Motor neuron (in vitro differentiated cells): ENCODE measurements around the gene SYNGR3. TPM values are rescaled to one million over a fixed set of nuclear protein-coding genes. Genes with fewer than 3 reads are reported as not detected.
"Not testable (repeated sequence)": the region's sequence is repeated elsewhere in the genome, so short reads cannot be mapped to it uniquely, and the experiment has no call there.

Source experiments
- ATAC-seq, 8 experiments: fragments of 200-7000 bp; cut with Tn5 transposase; replicated peaks in 6 of 8; 2 replicates each; pipeline ENCODE4 v1.8.0; 2021; ENCODE audit warnings: mild to moderate bottlenecking in 8 of 8, moderate library complexity in 8 of 8
- H3K27ac ChIP-seq, 2 donors: fragments of 250-450 bp; sonication (Bioruptor Pico); 2 replicates each; pipeline ENCODE4 v1.9.0; 2021; ENCODE audit warnings: antibody characterized with exemption in 2 of 2, mild to moderate bottlenecking in 2 of 2, moderate library complexity in 1 of 2
- H3K4me1 ChIP-seq, 2 donors: fragments of 250-450 bp; sonication (Bioruptor Pico); replicated peaks in 1 of 2; 2 replicates each; pipeline ENCODE4 v1.6.1; 2021; ENCODE audit warnings: antibody characterized with exemption in 2 of 2, mild to moderate bottlenecking in 2 of 2, moderate library complexity in 1 of 2
- H3K4me3 ChIP-seq, 5 donors: fragments of 250-450 bp; sonication (Bioruptor Pico); 2 replicates each; pipeline ENCODE4 v1.9.0; 2021; ENCODE audit warnings: antibody characterized with exemption in 5 of 5, mild to moderate bottlenecking in 5 of 5, moderate library complexity in 4 of 5
- WGBS, 10 experiments: fragments of 450-650 bp; shearing (Covaris generic); methylation state at CpG; one replicate each; pipeline ENCODE4 v1.0.0; 2022; 5-methylcytosine and 5-hydroxymethylcytosine counted together
- in situ Hi-C, 9 experiments: fragments of 400-800 bp; cut with MboI; loops; one replicate each; pipeline ENCODE4 v1.15.0; 2021; ENCODE audit warnings: low sequenced_read_pairs in 9 of 9, low pct_unique_long_range_greater_than_20kb in 2 of 9; ENCODE audit not compliant: unreplicated experiment in 9 of 9
- total RNA-seq, 8 experiments: library from RNA; unstranded; fragments of 300-600 nt; gene quantifications; 2 replicates each; pipeline versions ENCODE4 v1.2.3 to v1.2.4, GENCODE V29; 2022

SYNGR3 gene
- total RNA-seq, 8 experiments from 2014 or later, result 0.36 to 54.5 (median 18.2) TPM

DNA sequence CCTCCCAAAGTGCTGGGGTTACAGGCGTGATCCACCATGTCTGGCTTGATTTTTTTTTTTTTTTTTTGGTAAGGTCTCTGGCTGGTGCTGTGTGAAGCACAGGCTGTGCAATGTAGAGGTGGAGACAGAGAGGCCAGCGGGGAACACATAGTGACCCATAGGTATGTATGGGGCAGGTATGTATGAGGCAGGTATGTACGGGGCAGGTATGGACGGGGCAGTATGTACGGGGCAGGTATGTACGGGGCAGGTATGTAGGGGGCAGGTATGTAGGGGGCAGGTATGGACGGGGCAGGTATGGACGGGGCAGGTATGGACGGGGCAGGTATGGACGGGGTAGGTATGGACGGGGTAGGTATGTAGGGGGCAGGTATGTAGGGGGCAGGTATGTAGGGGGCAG is 40.3 kb upstream of the SYNGR3 start:
- 57 to 100% (median 80%) methylated on average over 1 of the region's 11 CpGs; no CpG with 5 or more reads in 7 of the 10 experiments for WGBS, 10 experiments
- no peaks in the 10 kb centered on the region for H3K4me1 ChIP-seq
- no peak for ATAC-seq
- in situ Hi-C loops, result no loop called here
- no peak overlapping the region for H3K27ac ChIP-seq
- no peak overlapping the region for H3K4me3 ChIP-seq

DNA sequence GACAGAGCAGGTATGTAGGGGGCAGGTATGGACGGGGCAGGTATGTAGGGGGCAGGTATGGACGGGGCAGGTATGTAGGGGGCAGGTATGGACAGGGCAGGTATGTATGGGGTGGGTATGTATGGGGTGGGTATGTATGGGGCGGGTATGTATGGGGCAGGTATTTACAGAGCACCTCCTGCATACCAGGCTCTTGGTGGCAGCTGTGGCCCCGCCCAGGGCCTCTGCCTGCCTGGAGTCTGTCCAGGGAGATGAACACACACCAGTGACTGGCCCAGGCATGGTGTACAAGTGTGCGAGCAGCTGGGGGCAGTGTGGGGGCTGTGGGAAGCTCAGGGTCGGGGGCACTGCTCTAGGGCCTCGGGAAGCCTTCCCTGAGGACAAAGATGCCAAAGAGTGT is 39.7 kb upstream of the SYNGR3 start:
- H3K4me3 ChIP-seq, result no peak overlapping the region
- no peaks in the 10 kb centered on the region for H3K4me1 ChIP-seq
- WGBS, 10 experiments, result no CpG with 5 or more reads among the region's 7 CpGs
- H3K27ac ChIP-seq, result no peak overlapping the region
- in situ Hi-C loops, result no loop called here
- peak in 3 of 8 experiments; percentile 5 to 23 (median 16) for ATAC-seq

DNA sequence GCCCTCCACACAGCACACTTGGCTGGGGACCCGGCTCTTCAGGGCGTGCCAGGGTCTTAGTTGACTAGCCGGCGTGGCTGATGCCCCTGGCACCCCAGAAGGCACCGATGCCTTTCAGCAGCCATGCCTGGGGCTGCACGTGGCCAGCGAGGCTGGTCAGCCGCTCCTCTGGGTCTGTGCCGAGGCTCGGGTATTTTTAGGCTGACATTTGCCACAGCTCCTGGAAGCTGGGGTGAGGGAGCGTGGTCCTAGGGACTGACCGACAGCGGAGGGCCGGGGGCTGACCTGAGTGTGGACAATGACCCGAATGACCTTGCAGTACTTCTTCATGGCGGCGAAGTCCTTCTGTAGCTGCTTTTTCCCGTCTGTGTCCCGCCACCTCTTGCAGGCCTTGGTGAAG is 39.2 kb upstream of the SYNGR3 start:
- WGBS, 10 experiments, result 80 to 100% (median 95%) methylated on average over 2 to 6 of the region's 19 CpGs; no CpG with 5 or more reads in 5 of the 10 experiments
- ATAC-seq, result no peak
- in situ Hi-C loops, result no loop called here
- Histone ChIP-seq H3K27ac (no peak overlapping the region), H3K4me1 (no peaks in the 10 kb centered on the region), H3K4me3 (no peak overlapping the region)

DNA sequence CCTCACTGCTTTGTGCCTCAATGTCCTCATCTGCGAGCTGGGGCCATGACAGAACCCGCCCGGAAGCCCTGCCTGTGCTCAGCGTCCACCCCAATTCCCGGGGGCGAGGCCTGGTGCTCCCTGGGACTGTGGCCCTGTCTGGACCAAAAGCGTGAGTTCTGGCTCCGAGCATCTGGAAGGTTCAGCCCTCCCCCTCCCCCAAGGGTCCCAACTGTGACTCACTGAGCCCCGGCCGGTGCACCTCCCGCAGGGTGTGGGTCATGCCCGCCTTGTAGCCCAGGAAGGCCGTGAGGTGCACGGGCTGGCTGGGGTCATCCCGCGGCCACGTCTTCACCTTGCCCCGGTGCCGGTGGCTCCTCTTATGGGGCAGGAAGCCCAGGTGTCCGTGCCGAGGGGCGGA is 36.0 kb upstream of the SYNGR3 start:
- Histone ChIP-seq H3K4me3 (no peak overlapping the region), H3K27ac (no peak overlapping the region), H3K4me1 (no peaks in the 10 kb centered on the region)
- peak in 2 of 8 experiments; percentile 2 to 7 for ATAC-seq
- WGBS, 10 experiments, result 81 to 92% (median 83%) methylated on average over 2 to 8 of the region's 22 CpGs; no CpG with 5 or more reads in 7 of the 10 experiments
- in situ Hi-C loops, result no loop called here

DNA sequence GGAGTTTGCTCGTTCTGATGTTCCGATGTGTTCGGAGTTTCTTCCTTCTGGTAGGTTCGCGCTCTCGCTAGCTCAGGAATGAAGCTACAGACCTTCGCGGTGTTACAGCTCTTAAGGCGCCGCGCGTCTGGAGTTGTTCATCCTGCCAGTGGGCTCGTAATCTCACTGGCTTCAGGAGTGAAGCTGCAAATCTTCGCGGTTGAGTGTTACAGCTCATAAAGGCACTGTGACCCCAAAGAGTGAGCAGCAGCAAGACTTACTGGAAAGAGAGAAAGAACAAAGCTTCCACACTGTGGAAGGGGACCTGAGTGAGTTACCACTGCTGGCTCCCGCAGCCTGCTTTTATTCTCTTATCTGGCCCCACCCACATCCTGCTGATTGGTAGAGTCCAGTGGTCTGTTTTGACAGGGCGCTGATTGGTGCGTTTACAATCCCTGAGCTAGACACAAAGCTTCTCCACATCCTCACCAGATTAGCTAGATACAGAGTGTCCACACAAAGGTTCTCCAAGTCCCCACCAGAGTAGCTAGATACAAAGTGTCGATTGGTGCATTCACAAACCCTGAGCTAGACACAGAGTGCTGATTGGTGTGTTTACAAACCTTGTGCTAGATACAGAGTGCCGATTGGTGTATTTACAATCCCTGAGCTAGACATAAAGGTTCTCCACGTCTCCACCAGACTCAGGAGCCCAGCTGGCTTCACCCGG is 32.2 kb upstream of the SYNGR3 start:
- in situ Hi-C loops, result not testable (repeated sequence)
- WGBS, 10 experiments, result 75 to 100% (median 94%) methylated on average over 4 to 14 of the region's 22 CpGs; no CpG with 5 or more reads in 2 of the 10 experiments

DNA sequence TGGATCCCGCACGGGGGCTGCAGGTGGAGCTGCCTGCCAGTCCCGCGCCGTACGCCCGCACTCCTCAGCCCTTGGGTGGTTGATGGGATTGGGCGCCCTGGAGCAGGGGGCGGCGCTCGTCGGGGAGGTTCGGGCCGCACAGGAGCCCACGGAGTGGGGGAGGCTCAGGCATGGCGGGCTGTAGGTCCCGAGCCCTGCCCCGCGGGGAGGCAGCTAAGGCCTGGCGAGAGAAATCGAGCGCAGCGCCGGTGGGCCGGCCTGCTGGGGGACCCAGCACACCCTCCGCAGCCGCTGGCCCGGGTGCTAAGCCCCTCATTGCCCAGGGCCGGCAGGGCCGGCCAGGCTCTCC is 31.7 kb upstream of the SYNGR3 start:
- ATAC-seq, H3K27ac ChIP-seq, H3K4me3 ChIP-seq, in situ Hi-C loops: not testable (repeated sequence)
- 100% methylated on average over 4 of the region's 30 CpGs; no CpG with 5 or more reads in 9 of the 10 experiments for WGBS, 10 experiments
- peaks cover 12 to 18% of the 10 kb centered on the region in 2 donors for H3K4me1 ChIP-seq

More for the DNA sequence above, 32.2 kb upstream of the SYNGR3 start:
- H3K4me3 ChIP-seq, ATAC-seq, H3K27ac ChIP-seq: not testable (repeated sequence)
- H3K4me1 ChIP-seq, result peaks cover 10 to 15% of the 10 kb centered on the region in 2 donors

DNA sequence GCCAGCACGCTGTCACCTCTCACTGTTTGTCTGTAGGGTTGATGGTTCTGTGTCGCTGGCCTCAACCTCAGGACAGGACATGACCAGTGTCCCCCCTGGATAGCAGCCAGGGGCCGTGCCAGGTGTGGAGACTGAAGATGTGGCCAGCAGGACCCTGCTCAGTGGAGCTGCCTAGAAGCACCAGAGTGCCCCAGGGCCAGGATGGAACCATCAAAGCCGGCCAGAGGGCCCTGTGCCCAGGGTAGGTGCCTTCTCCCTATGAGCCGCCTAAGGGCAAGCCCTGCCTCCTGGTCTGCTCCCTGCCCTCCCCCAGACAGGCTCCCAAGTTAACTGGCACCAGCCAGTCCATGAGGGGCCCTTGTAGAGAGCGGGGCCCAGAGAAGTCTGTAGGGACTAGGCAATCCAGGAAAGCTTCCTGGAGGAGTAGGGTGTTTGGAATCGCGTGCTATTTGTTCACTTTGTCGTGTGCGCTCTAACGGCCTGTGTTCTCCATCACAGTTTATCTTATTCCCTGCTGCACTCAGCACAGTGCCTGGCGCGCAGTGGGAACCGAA is 31.0 kb upstream of the SYNGR3 start:
- in situ Hi-C loops, result no loop called here
- Histone ChIP-seq H3K27ac (peak overlapping the region; percentile 84 to 90), H3K4me3 (peak overlapping the region; percentile 52 to 93 (median 89)), H3K4me1 (peaks cover 18 to 24% of the 10 kb centered on the region in 2 donors)
- peak in 2 of 8 experiments; percentile 0 to 5 for ATAC-seq
- 20 to 80% (median 43%) methylated on average over 1 to 10 of the region's 14 CpGs; no CpG with 5 or more reads in 4 of the 10 experiments for WGBS, 10 experiments

DNA sequence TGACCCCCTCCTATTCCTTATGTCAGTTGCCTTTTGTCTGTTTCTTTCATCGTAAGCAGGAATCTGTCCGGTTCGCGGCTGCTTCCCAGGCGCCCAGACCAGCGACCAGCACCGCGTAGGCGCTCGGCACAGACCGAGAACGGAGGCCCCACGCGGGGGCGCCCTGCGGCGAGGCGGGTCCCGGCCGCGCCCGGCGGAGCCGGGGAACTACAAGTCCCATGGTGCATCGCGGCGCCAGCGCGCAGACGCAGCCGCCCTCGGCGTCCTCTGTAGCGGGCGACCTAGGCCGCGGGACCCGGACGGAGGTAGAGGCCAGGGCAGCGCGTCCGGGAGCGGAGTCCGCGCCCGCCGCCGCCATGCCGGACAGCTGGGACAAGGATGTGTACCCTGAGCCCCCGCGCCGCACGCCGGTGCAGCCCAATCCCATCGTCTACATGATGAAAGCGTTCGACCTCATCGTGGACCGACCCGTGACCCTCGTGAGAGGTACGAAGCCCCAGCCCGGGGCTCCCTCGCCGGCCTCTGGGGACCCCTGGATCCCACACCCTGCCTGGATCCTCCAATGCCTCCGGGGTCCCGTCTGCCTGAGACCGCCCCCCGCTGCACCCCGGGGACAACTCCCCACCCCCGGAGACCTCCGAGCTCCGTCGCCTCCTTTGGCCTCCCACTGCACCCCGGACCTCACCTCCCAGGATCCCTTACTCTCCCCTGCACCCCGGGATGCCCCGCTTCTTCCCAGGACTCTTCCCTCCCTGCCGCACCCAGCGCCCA is 30.3 kb upstream of the SYNGR3 start, which contains the start of gene NDUFB10:
NDUFB10 (plus strand) TSS at position 270 of the 771 bp plus-strand sequence; CDS start at position 357, 87 bp downstream.
- 0 to 3% (median 2%) methylated on average over 1 to 8 of the region's 79 CpGs; no CpG with 5 or more reads in 5 of the 10 experiments for WGBS, 10 experiments
- peak within 1 kb of the TSS; percentile 84 to 90 for H3K27ac ChIP-seq
- peak within 1 kb of the TSS; percentile 52 to 93 (median 89) for H3K4me3 ChIP-seq
- H3K4me1 ChIP-seq, result peaks cover 18 to 24% of the 10 kb centered on the region in 2 donors
- peak; percentile 49 to 89 (median 84) for ATAC-seq
- in situ Hi-C loops, result no loop called here

DNA sequence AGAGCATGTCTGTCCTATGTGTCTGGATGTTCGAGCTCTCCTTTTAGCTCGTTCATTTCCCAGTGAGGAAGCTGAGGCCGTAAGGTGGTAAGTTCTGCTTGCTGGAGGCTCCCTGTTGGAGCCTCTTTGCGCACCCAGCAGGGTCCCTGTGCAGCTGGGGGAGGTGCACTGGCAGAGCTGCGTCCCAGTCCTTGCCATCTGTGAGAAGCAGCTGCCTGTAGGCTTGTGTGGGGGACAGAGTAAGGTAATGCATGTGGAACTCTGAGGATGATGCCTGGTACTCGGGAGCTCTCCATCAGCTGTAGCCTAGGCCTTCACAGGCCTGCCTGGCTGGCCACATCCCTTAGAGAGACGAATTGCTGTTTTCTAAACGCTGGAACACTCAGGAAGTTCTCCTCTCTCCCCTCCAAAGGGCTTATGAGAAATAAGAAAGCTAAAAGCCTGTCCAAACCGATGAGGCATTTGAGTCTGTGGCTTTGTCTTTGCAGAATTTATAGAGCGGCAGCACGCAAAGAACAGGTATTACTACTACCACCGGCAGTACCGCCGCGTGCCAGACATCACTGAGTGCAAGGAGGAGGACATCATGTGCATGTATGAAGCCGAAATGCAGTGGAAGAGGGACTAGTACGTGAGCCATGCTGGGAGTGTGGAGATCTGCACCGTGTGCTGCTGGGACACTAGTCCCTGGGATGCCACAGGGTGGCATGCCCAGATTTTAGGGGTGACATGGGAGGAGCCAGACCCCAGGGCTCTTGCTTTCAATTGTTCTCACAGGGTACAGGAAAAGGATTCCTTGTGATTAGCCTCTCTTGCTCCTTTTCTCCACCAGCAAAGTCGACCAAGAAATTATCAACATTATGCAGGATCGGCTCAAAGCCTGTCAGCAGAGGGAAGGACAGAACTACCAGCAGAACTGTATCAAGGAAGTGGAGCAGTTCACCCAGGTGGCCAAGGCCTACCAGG is 28.8 kb upstream of the SYNGR3 start:
- Histone ChIP-seq H3K4me3 (peak overlapping the region in 4 of 5 donors; percentile 71 to 93 (median 90)), H3K4me1 (peaks cover 24 to 28% of the 10 kb centered on the region in 2 donors), H3K27ac (no peak overlapping the region)
- peak in 3 of 8 experiments; percentile 5 to 9 (median 8) for ATAC-seq
- 0 to 60% (median 36%) methylated on average over 1 to 7 of the region's 20 CpGs; no CpG with 5 or more reads in 2 of the 10 experiments for WGBS, 10 experiments
- in situ Hi-C loops, result no loop called here

DNA sequence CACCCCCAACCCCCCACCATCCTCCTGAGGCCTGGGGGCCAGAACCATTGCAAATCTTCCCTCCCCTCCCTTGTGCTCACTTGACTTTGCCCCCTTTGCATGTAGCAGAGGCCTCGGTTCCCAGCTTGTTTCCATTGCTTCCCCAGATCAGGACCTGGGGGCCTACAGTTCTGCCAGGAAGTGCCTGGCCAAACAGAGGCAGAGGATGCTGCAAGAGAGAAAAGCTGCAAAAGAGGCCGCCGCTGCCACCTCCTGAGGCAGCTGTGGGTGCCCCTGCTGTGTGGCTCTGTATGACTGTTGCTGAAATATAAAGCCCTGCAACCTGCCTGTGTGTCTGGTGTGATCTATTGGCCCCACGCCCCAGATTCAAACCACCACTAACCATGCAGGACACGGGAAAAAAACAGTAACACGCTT is 28.1 kb upstream of the SYNGR3 start:
- no peak for ATAC-seq
- Histone ChIP-seq H3K4me3 (no peak overlapping the region), H3K27ac (no peak overlapping the region), H3K4me1 (peaks cover 25 to 30% of the 10 kb centered on the region in 2 donors)
- in situ Hi-C loops, result no loop called here
- 33 to 100% (median 53%) methylated on average over 1 to 3 of the region's 6 CpGs; no CpG with 5 or more reads in 7 of the 10 experiments for WGBS, 10 experiments

DNA sequence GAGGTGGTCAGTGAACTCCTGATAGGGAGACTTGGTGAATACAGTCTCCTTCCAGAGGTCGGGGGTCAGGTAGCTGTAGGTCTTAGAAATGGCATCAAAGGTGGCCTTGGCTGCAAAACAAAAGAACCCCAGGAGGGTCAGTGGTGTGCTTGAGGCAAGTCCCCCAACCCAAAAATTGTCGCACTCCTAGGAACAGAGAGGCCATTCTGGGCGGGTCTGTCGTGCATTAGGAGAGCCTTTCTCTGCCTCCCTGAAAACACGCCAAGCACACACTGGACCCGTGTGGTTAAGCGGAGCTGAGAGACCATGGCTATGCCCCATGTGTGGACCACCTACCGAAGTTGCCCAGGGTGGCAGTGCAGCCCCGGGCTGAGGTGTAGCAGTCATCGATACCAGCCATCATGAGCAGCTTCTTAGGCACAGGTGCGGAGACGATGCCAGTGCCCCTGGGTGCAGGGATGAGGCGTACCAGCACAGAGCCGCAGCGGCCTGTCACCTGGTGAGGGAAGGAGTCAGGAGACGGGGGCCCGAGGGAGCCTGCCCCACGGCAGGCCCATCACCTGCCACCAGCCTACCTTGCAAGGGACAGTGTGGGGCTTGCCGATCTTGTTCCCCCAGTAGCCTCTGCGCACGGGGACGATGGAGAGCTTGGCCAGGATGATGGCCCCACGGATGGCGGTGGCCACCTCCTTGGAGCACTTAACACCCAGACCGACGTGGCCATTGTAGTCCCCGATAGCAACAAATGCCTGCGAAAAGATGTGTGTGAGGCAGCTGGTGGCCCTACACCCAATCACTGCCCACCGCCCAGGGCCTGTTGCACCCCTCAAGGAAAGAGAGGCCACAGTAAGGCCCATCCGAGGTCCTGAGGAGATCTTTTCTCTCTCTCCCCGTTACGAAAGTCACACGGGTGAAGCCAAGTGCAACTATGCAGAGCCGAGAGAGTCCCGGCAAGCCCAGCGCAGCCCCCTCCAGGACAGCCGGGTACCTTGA is 27.3 kb upstream of the SYNGR3 start:
- H3K27ac ChIP-seq, in situ Hi-C loops, ATAC-seq: not testable (repeated sequence)
- Histone ChIP-seq H3K4me1 (peaks cover 25 to 30% of the 10 kb centered on the region in 2 donors), H3K4me3 (peak overlapping the region in 2 of 5 donors; percentile 89 to 96)
- 42 to 83% (median 67%) methylated on average over 1 to 8 of the region's 37 CpGs; no CpG with 5 or more reads in 5 of the 10 experiments for WGBS, 10 experiments
